HepG2 (cell line): Measurements from ENCODE around the gene PPM1F. TPM values are rescaled to one million over a fixed set of nuclear protein-coding genes. Genes with fewer than 3 reads are reported as not detected.

Experiments
- GPN1 ChIP-seq: sonication (generic); formaldehyde crosslinking; IDR thresholded peaks from 2 replicates; pipeline ENCODE4 v1.5.1; 2020; ENCODE audit warnings: missing genetic modification reagents, borderline replicate concordance
- HOXA7 ChIP-seq: sonication (generic); formaldehyde crosslinking; IDR thresholded peaks from 2 replicates; pipeline ENCODE4 v1.8.1; 2022; ENCODE audit warnings: mild to moderate bottlenecking, missing genetic modification reagents, moderate library complexity
- IKZF1 ChIP-seq: fragments of 450-650 bp; IDR thresholded peaks from 2 replicates; pipeline ENCODE4 v1.7.1; 2016
- IKZF4 ChIP-seq: sonication (generic); formaldehyde crosslinking; IDR thresholded peaks from 2 replicates; pipeline ENCODE4 v1.5.1; 2020; ENCODE audit warnings: borderline replicate concordance, mild to moderate bottlenecking, low read depth, missing genetic modification reagents; ENCODE audit errors: not compliant biosample characterization
- KDM2A ChIP-seq: sonication (generic); formaldehyde crosslinking; IDR thresholded peaks from 2 replicates; pipeline ENCODE4 v1.4.0; 2020; ENCODE audit warnings: low read depth, missing genetic modification reagents, borderline replicate concordance
- KMT2B ChIP-seq: IDR thresholded peaks from 2 replicates; pipeline ENCODE4 v1.6.1; 2016; ENCODE audit warnings: missing genetic modification reagents, missing compliant biosample characterization
- LCORL ChIP-seq, 2 experiments: fragments of 450-650 bp in 1 of 2; sonication (generic) in 1 of 2; formaldehyde crosslinking in 1 of 2; IDR thresholded peaks; 2 replicates each; pipeline versions ENCODE4 v1.5.0 to v1.6.1; 2017 to 2020; ENCODE audit warnings: antibody characterized with exemption in 1 of 2, missing genetic modification reagents in 1 of 2
- MXI1 ChIP-seq: IDR thresholded peaks from 3 replicates; pipeline ENCODE4 v1.6.1; 2012; ENCODE audit warnings: low read depth, low read length, inconsistent platforms, borderline replicate concordance
- NFE2 ChIP-seq: sonication (generic); formaldehyde crosslinking; IDR thresholded peaks from 2 replicates; pipeline ENCODE4 v1.4.0; 2020; ENCODE audit warnings: missing genetic modification reagents
- NR2F1 ChIP-seq, 2 experiments: fragments of 450-650 bp in 1 of 2; formaldehyde crosslinking in 1 of 2; IDR thresholded peaks; 2 replicates each; pipeline versions ENCODE4 v1.5.0 to v1.6.1; 2016 to 2020; ENCODE audit warnings: mild to moderate bottlenecking in 1 of 2, missing compliant biosample characterization in 1 of 2, missing genetic modification reagents in 1 of 2, moderate library complexity in 1 of 2
- PAX8 ChIP-seq: sonication (generic); formaldehyde crosslinking; IDR thresholded peaks from 2 replicates; pipeline ENCODE4 v1.8.0; 2022; ENCODE audit warnings: mild to moderate bottlenecking, missing genetic modification reagents, borderline replicate concordance
- PRPF4 ChIP-seq: fragments of 200-400 bp; formaldehyde crosslinking; IDR thresholded peaks from 2 replicates; pipeline ENCODE4 v1.6.1; 2016; ENCODE audit warnings: low read length, low read depth; ENCODE audit not compliant: poor library complexity, severe bottlenecking
- RXRA ChIP-seq: sonication (generic); formaldehyde crosslinking; IDR thresholded peaks from 2 replicates; pipeline ENCODE4 v1.5.1; 2020; ENCODE audit warnings: missing genetic modification reagents
- TBL1XR1 ChIP-seq: fragments of 150-350 bp; IDR thresholded peaks from 2 replicates; pipeline ENCODE4 v1.6.1; 2014; ENCODE audit warnings: borderline replicate concordance, low read length; ENCODE audit not compliant: partially characterized antibody
- YEATS2 ChIP-seq: sonication (generic); formaldehyde crosslinking; IDR thresholded peaks from 2 replicates; pipeline ENCODE4 v1.4.0; 2020; ENCODE audit warnings: missing genetic modification reagents, borderline replicate concordance
- ZNF20 ChIP-seq: sonication (generic); formaldehyde crosslinking; IDR thresholded peaks from 2 replicates; pipeline ENCODE4 v1.4.0; 2020; ENCODE audit warnings: mild to moderate bottlenecking, moderate library complexity, missing genetic modification reagents
- ZNF207 ChIP-seq: fragments of 450-650 bp; IDR thresholded peaks from 2 replicates; pipeline ENCODE4 v1.6.1; 2016; ENCODE audit warnings: antibody characterized with exemption, borderline replicate concordance
- ZNF564 ChIP-seq: sonication (generic); formaldehyde crosslinking; IDR thresholded peaks from 2 replicates; pipeline ENCODE4 v1.8.1; 2023; ENCODE audit warnings: mild to moderate bottlenecking, missing genetic modification reagents
- ZNF629 ChIP-seq: sonication (generic); formaldehyde crosslinking; conservative IDR thresholded peaks from 2 replicates; pipeline ENCODE4 v1.5.0; 2020; ENCODE audit warnings: missing genetic modification reagents
- ZSCAN9 ChIP-seq: IDR thresholded peaks from 2 replicates; pipeline ENCODE4 v1.6.1; 2016; ENCODE audit warnings: borderline replicate concordance
- polyA plus RNA-seq, 8 experiments: library from polyadenylated mRNA; depleted of rRNA in 3 of 8; stranded (reverse) in 7 of 8; unstranded in 1 of 8; fragments of >200 nt; fragmentation: Illumina TruSeq in 4 of 8; extraction: Trizol in 4 of 8; gene quantifications; 2 replicates each; pipeline versions ENCODE4 v1.2.1 to v1.2.3, GENCODE V29; 2011 to 2016; ENCODE audit warnings: low read depth in 4 of 8, missing spikeins in 1 of 8, mixed read lengths in 1 of 8; ENCODE audit not compliant: insufficient read depth in 1 of 8
- total RNA-seq, 5 experiments: library from RNA; depleted of rRNA; stranded (reverse); fragments of >200 nt; fragmentation: Illumina TruSeq; extraction: Trizol; gene quantifications; 2 replicates each; pipeline ENCODE4 v1.2.3, GENCODE V29; 2016; ENCODE audit warnings: low read depth in 1 of 5
- TF ChIP-seq, protein P1 (sequence below): sonication (generic); formaldehyde crosslinking; IDR thresholded peaks from 2 replicates; pipeline ENCODE4 v1.5.0; 2020; ENCODE audit warnings: missing genetic modification reagents
- TF ChIP-seq, protein P2 (sequence below): sonication (generic); formaldehyde crosslinking; IDR thresholded peaks from one replicate; pipeline ENCODE4 v1.5.1; 2020; ENCODE audit warnings: mild to moderate bottlenecking, missing genetic modification reagents; ENCODE audit errors: not compliant biosample characterization

PPM1F gene
- total and polyA plus RNA-seq, 2 of the 13 experiments (the other 11 are each of a cell fraction or from before 2014, with no cell fraction given) = 11.0 to 19.6 TPM

DNA sequence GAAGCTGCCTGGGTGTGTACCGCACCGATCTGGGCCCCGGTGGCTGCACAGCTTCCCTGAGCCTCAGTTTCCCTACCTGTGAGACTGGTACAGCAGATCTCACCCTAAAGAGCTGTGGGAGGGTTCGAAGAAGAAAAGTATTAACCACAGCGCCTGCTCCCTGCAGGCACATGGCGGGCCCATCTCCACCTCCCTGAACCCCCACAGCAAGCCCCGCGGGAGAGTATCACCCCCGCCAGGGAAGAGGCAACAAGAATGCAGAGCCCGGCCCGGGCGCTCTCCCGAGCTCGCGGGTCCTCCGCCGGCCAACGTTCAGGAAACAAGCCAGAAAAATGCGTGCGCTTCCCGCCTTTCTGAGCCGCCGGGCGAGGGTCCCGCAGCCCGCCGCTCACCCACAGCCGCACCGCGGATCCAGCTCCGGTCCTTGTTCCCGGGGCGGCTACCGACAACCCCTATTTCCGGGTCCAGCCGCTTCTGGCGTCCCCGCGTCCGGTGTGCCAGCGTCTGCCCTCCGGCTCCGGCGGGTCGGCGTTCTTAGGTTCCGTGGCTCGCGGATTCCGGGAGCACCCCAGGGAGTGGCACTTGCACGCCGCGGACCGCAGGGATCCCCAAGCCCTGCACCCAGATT is 29.8 kb upstream of the PPM1F start, which contains the start of gene TOP3B (continued):
- TF ChIP-seq GPN1 (CRISPR knock-in tag) (no peak), MXI1 (peak; percentile 81; the same call in 2 of the 3 replicates), KMT2B (CRISPR knock-in tag) (peak; percentile 96), NFE2 (CRISPR knock-in tag) (no peak), TBL1XR1 (peak; percentile 75), YEATS2 (CRISPR knock-in tag) (peak; percentile 98), PRPF4 (no peak), HOXA7 (CRISPR knock-in tag) (no peak), IKZF4 (no peak), LCORL (IDR thresholded peaks at IDR 0.05) (no peak), LCORL (CRISPR knock-in tag; IDR thresholded peaks at IDR 0.05) (no peak), PAX8 (no peak), ZSCAN9 (CRISPR knock-in tag) (peak; percentile 90), IKZF1 (no peak), ZNF20 (CRISPR knock-in tag) (no peak; the same call in 1 of the 2 replicates), RXRA (CRISPR knock-in tag) (peak; percentile 76), ZNF629 (CRISPR knock-in tag) (peak; percentile 53), ZNF207 (no peak), NR2F1 (CRISPR knock-in tag; IDR thresholded peaks at IDR 0.05) (no peak), KDM2A (CRISPR knock-in tag) (peak; percentile 99), ZNF564 (CRISPR knock-in tag) (no peak)
- TF ChIP-seq, protein P1, sequence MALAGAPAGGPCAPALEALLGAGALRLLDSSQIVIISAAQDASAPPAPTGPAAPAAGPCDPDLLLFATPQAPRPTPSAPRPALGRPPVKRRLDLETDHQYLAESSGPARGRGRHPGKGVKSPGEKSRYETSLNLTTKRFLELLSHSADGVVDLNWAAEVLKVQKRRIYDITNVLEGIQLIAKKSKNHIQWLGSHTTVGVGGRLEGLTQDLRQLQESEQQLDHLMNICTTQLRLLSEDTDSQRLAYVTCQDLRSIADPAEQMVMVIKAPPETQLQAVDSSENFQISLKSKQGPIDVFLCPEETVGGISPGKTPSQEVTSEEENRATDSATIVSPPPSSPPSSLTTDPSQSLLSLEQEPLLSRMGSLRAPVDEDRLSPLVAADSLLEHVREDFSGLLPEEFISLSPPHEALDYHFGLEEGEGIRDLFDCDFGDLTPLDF (CRISPR knock-in tag) = 0 out of 2 replicates have a peak, but pooled peaks have one; percentile 54
- TF ChIP-seq, protein P2, sequence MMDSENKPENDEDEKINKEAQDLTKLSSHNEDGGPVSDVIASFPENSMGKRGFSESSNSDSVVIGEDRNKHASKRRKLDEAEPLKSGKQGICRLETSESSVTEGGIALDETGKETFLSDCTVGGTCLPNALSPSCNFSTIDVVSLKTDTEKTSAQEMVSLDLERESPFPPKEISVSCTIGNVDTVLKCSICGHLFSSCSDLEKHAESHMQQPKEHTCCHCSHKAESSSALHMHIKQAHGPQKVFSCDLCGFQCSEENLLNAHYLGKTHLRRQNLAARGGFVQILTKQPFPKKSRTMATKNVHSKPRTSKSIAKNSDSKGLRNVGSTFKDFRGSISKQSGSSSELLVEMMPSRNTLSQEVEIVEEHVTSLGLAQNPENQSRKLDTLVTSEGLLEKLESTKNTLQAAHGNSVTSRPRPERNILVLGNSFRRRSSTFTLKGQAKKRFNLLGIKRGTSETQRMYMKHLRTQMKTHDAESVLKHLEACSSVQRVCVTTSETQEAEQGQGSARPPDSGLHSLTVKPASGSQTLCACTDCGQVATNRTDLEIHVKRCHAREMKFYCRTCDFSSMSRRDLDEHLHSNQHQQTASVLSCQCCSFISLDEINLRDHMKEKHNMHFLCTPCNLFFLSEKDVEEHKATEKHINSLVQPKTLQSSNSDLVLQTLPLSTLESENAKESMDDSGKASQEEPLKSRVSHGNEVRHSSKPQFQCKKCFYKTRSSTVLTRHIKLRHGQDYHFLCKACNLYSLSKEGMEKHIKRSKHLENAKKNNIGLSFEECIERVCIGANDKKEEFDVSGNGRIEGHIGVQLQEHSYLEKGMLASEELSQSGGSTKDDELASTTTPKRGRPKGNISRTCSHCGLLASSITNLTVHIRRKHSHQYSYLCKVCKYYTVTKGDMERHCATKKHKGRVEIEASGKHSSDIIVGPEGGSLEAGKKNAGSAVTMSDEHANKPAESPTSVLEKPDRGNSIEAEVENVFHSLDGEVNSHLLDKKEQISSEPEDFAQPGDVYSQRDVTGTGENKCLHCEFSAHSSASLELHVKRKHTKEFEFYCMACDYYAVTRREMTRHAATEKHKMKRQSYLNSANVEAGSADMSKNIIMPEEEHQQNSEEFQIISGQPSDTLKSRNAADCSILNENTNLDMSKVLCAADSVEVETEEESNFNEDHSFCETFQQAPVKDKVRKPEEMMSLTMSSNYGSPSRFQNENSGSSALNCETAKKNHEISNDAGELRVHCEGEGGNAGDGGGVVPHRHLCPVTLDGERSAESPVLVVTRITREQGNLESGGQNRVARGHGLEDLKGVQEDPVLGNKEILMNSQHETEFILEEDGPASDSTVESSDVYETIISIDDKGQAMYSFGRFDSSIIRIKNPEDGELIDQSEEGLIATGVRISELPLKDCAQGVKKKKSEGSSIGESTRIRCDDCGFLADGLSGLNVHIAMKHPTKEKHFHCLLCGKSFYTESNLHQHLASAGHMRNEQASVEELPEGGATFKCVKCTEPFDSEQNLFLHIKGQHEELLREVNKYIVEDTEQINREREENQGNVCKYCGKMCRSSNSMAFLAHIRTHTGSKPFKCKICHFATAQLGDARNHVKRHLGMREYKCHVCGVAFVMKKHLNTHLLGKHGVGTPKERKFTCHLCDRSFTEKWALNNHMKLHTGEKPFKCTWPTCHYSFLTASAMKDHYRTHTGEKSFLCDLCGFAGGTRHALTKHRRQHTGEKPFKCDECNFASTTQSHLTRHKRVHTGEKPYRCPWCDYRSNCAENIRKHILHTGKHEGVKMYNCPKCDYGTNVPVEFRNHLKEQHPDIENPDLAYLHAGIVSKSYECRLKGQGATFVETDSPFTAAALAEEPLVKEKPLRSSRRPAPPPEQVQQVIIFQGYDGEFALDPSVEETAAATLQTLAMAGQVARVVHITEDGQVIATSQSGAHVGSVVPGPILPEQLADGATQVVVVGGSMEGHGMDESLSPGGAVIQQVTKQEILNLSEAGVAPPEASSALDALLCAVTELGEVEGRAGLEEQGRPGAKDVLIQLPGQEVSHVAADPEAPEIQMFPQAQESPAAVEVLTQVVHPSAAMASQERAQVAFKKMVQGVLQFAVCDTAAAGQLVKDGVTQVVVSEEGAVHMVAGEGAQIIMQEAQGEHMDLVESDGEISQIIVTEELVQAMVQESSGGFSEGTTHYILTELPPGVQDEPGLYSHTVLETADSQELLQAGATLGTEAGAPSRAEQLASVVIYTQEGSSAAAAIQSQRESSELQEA (CRISPR knock-in tag) = peak; percentile 69
